Tibial nerve (tissue), 3 donors: ENCODE data around the gene ZNF778.

Experiments used
- POLR2A ChIP-seq, 2 donors: fragments of 450-650 bp; IDR thresholded peaks; one replicate each; pipeline ENCODE4 v1.6.1; 2017; ENCODE audit warnings: antibody characterized with exemption in 2 of 2, mild to moderate bottlenecking in 2 of 2, moderate library complexity in 2 of 2
- TF ChIP-seq, protein P1 (sequence below), 5 experiments: fragments of 200-600 bp in 3 of 5; fragments of 450-650 bp in 2 of 5; sonication (generic) in 3 of 5; IDR thresholded peaks; one replicate each; pipeline ENCODE4 v1.5.1; 2016 to 2019; ENCODE audit warnings: antibody characterized with exemption in 5 of 5, mild to moderate bottlenecking in 3 of 5, moderate library complexity in 2 of 5

DNA sequence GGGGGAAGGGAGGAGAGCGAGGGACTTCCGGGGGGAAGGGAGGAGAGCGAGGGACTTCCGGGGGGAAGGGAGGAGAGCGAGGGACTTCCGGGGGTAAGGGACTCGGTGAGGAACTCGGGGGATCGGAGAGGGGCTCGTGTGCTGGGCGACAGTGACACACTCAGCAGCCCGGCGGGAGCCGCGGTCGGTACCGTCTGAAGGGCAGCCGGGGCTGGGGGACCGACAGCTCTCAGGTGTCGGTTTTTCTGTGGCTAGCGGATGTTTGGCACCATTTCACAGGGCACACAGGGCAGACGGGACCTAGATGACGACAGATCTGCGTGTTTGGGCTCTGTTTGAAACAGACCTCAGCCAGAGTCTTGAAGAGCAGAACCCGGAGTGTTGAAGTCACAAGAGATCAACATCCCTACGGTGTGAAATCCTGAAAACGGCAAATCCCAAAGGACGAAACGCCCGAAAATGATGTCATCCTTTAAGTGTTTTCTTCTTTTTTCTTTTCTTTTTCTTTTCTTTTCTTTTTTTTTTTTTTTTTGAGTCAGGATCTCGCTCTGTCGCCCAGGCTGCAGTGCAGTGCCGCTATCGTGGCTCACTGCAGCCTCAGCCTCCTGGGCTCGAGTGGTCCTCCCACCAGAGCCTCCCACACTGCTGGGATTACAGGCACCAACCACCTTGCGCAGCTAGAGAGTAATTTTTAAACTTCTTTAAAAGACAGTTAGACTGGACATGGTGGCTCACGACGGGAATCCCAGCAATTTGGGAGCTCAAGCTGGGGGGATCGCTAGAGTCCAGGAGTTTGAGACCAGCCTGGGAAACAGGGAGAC is 23.9 kb downstream of the ZNF778 start:
- TF ChIP-seq, protein P1, sequence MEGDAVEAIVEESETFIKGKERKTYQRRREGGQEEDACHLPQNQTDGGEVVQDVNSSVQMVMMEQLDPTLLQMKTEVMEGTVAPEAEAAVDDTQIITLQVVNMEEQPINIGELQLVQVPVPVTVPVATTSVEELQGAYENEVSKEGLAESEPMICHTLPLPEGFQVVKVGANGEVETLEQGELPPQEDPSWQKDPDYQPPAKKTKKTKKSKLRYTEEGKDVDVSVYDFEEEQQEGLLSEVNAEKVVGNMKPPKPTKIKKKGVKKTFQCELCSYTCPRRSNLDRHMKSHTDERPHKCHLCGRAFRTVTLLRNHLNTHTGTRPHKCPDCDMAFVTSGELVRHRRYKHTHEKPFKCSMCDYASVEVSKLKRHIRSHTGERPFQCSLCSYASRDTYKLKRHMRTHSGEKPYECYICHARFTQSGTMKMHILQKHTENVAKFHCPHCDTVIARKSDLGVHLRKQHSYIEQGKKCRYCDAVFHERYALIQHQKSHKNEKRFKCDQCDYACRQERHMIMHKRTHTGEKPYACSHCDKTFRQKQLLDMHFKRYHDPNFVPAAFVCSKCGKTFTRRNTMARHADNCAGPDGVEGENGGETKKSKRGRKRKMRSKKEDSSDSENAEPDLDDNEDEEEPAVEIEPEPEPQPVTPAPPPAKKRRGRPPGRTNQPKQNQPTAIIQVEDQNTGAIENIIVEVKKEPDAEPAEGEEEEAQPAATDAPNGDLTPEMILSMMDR (IDR thresholded peaks at IDR 0.05): no peak
- TF ChIP-seq POLR2A (IDR thresholded peaks at IDR 0.05): peak; percentile 49 to 80
